ENCODE data around the gene PHLDA2. TPM values are rescaled to one million over a fixed set of nuclear protein-coding genes. Genes with fewer than 3 reads are reported as not detected.

The PHLDA2 gene
- total and polyA plus RNA-seq, 2 donors (not counting 3 experiments of a cell fraction or from before 2014, with no cell fraction given) = 38.5 to 44.5 TPM

- TF ChIP-seq POLR2AphosphoS5 (IDR thresholded peaks at IDR 0.05; ENCODE audit: insufficient read depth, low read depth, low read length) = no peak
- no peak for TF ChIP-seq EZH2 (IDR thresholded peaks at IDR 0.05; ENCODE audit: borderline replicate concordance, low read depth, low read length, severe bottlenecking)
- TF ChIP-seq FOS (IDR thresholded peaks at IDR 0.05; ENCODE audit: borderline replicate concordance, insufficient read depth, low read length) = no peak
- TF ChIP-seq GATA2 (IDR thresholded peaks at IDR 0.05; ENCODE audit: insufficient read depth, insufficient read length, low read depth, low read length) = no peak
- no peak for TF ChIP-seq MYC (IDR thresholded peaks at IDR 0.05; ENCODE audit: low read depth, low read length)
- no peak for TF ChIP-seq MAX (IDR thresholded peaks at IDR 0.05; ENCODE audit: insufficient read depth, insufficient read length)
- TF ChIP-seq POLR2A (IDR thresholded peaks at IDR 0.05; ENCODE audit: low read depth, low read length) = no peak
- no peak for TF ChIP-seq JUN (IDR thresholded peaks at IDR 0.05; ENCODE audit: borderline replicate concordance, insufficient read depth, insufficient read length, low read depth)
- TF ChIP-seq CTCF (IDR thresholded peaks at IDR 0.05; ENCODE audit: extremely low read depth in 1 of 2, insufficient read depth in 1 of 2, low read depth in 1 of 2, low read length in 2 of 2) = no peak
Observed at GRCh38 chr11:2968341-2968900, 39.2 kb upstream of the PHLDA2 start.

More at GRCh38 chr11:2968341-2968900, 39.2 kb upstream of the PHLDA2 start:
- no peak for FAIRE-seq
- H3K4me2 ChIP-seq (ENCODE audit: insufficient read depth, low read length) = no peak overlapping the region
- no peak for DNase-seq (ENCODE audit: low read depth, low spot score)
- H3K4me3 ChIP-seq (replicated peaks in 1 of 3; ENCODE audit: insufficient read depth in 1 of 3, low read depth in 1 of 3, low read length in 3 of 3) = no peak overlapping the region
- BruUV-seq (replicated peaks) = no TSS peak
- H3K36me3 ChIP-seq (ENCODE audit: control insufficient read depth in 2 of 2, extremely low read depth in 1 of 2, insufficient read depth in 2 of 2, low read length in 2 of 2) = peaks cover 14 to 54% of the 10 kb centered on the region in 2 experiments
- H4K20me1 ChIP-seq (replicated peaks; ENCODE audit: control insufficient read depth, extremely low read depth, insufficient read depth, low read length) = no peaks in the 10 kb centered on the region
- CTCF ChIA-PET = interaction anchor here (1.4 kb wide), 1 partner anchor 23 kb away, joined by 3 read pairs; no protein-coding TSS in a partner anchor
- no peak overlapping the region for H3K27ac ChIP-seq (ENCODE audit: insufficient read depth, low read depth, low read length)
- dilution Hi-C loops (cut with MboI; ENCODE audit: extremely low pct_ligation_motif_present, low sequenced_read_pairs) = no loop called here
- intact Hi-C loops (cut with micrococcal nuclease) = no loop called here
- H3K79me2 ChIP-seq (ENCODE audit: control insufficient read depth, insufficient read depth, low read length) = peaks cover 32% of the 10 kb centered on the region
- no peaks in the 10 kb centered on the region for H3K9me3 ChIP-seq (replicated peaks; ENCODE audit: control insufficient read depth, insufficient read depth, low read length)
- H3K9ac ChIP-seq (replicated peaks; ENCODE audit: extremely low read depth, insufficient read depth, low read length) = no peak overlapping the region
- no peaks in the 10 kb centered on the region for H3K9me1 ChIP-seq (replicated peaks; ENCODE audit: control insufficient read depth, extremely low read depth, insufficient read depth, low read length)
- no peaks in the 10 kb centered on the region for H3K27me3 ChIP-seq (ENCODE audit: control insufficient read depth in 2 of 2, insufficient read depth in 2 of 2, low read length in 2 of 2)
- no peak overlapping the region for H2AFZ ChIP-seq (ENCODE audit: low read depth, low read length)
- POLR2A ChIA-PET = no interaction called here
- H3K4me1 ChIP-seq (ENCODE audit: control insufficient read depth, extremely low read depth, insufficient read depth, low read length) = no peaks in the 10 kb centered on the region

All from endothelial cell of umbilical vein (primary cell).